Heart left ventricle (tissue), 16 donors: ENCODE measurements around the gene PARP3. TPM values are rescaled to one million over a fixed set of nuclear protein-coding genes. Genes with fewer than 3 reads are reported as not detected.

Experiments used
- ATAC-seq, 4 donors: fragments of 200-7000 bp; cut with Tn5 transposase; one replicate each; pipeline ENCODE4 v1.9.1; 2020 to 2022; ENCODE audit warnings: moderate library complexity in 4 of 4, mild to moderate bottlenecking in 3 of 4, moderate number of reproducible peaks in 1 of 4
- DNase-seq, 5 donors: peaks; one replicate each; pipeline ENCODE4 v3.0.0-alpha.2; 2020
- H3K27ac ChIP-seq, 12 donors: fragments of 200-600 bp; sonication (generic) in 4 of 12; one replicate each; pipeline versions ENCODE4 v1.5.0 to v1.8.0; 2016 to 2022; ENCODE audit warnings: mild to moderate bottlenecking in 2 of 12
- H3K27me3 ChIP-seq, 9 donors: fragments of 200-600 bp; sonication (generic) in 2 of 9; one replicate each; pipeline versions ENCODE4 v1.5.1 to v1.8.0; 2016 to 2022; ENCODE audit warnings: mild to moderate bottlenecking in 3 of 9
- H3K36me3 ChIP-seq, 9 donors: fragments of 200-600 bp; sonication (generic) in 2 of 9; one replicate each; pipeline versions ENCODE4 v1.5.0 to v1.8.0; 2018 to 2022; ENCODE audit warnings: mild to moderate bottlenecking in 2 of 9
- H3K4me1 ChIP-seq, 12 donors: fragments of 200-600 bp; sonication (generic) in 4 of 12; one replicate each; pipeline versions ENCODE4 v1.5.0 to v1.8.0; 2016 to 2022; ENCODE audit warnings: mild to moderate bottlenecking in 3 of 12
- H3K4me3 ChIP-seq, 12 donors: fragments of 200-600 bp; sonication (generic) in 4 of 12; one replicate each; pipeline versions ENCODE4 v1.5.0 to v1.8.0; 2017 to 2022; ENCODE audit warnings: mild to moderate bottlenecking in 9 of 12, moderate library complexity in 4 of 12
- H3K9me3 ChIP-seq, 12 donors: fragments of 200-600 bp; sonication (generic) in 4 of 12; one replicate each; pipeline versions ENCODE4 v1.5.0 to v1.8.0; 2016 to 2022; ENCODE audit warnings: mild to moderate bottlenecking in 1 of 12
- POLR2A ChIP-seq, 2 donors: fragments of 450-650 bp; IDR thresholded peaks; one replicate each; pipeline ENCODE4 v1.6.1; 2017; ENCODE audit warnings: antibody characterized with exemption in 2 of 2, mild to moderate bottlenecking in 2 of 2, moderate library complexity in 2 of 2
- WGBS, 4 donors: extraction: QIAGEN DNeasy Blood & Tissue Kit in 2 of 4; methylation state at CpG; one replicate each; pipeline versions ENCODE4 v1.1.5 to v1.1.7; 2013 to 2018; 5-methylcytosine and 5-hydroxymethylcytosine counted together
- intact Hi-C, 10 donors: fragments of 100-400 bp; cut with DNase I; formaldehyde crosslinking; loops; one replicate each; pipeline versions ENCODE4 v1.11.1 to v1.14.2; 2022
- polyA plus RNA-seq, 2 donors: library from polyadenylated mRNA; stranded (reverse); fragments of 200-250 nt; gene quantifications; one replicate each; pipeline ENCODE4 v1.2.3, GENCODE V29; 2013
- total RNA-seq, 9 donors: library from RNA; depleted of rRNA in 2 of 9; stranded (reverse); fragments of >200 nt in 2 of 9; fragmentation: NEBNext Ultra II Directional in 3 of 9; extraction: Animal tissue kit (Norgen Biotek cat#: 25700) in 3 of 9; gene quantifications; one replicate each; pipeline versions ENCODE4 v1.1.0 to v1.2.4, GENCODE V29; 2016 to 2023
- TF ChIP-seq, protein P1 (sequence below), 12 donors: fragments of 200-600 bp; sonication (generic) in 4 of 12; IDR thresholded peaks; one replicate each; pipeline versions ENCODE4 v1.5.0 to v1.8.0; 2018 to 2022; ENCODE audit warnings: antibody characterized with exemption in 12 of 12, mild to moderate bottlenecking in 5 of 12
- donor health status: ischemic (EF 13 %, LVEDD 7.1; RV severe dilation, severe dysfunction).
- donor health status: healthy with polysubstance abuse.
- donor health status: DM: no; HTN: yes; CAD: no.
- donor health status: DM: no; HTN: no; CAD: no.
- donor health status: ischemic (EF 25% LVEDD 6.9; RV normal size, moderate dysfunction).
- donor health status: ischemic (EF 25% LVEDD 5.7; RV mildly dilated, moderate dysfunction).
- donor health status: healthy.
- donor health status: DM: yes; HTN: yes; CAD: no.
- donor health status: ischemic (EF 35%, LVEDD 5.7; RV mildly dilated, moderate dysfunction).
- donor health status: nonischemic (EF 11% LVEDD 7.7; RV severe dilation, severe dysfunction).
- donor health status: DM: yes; HTN: yes; CAD: no.
- donor health status: PGD.
- donor health status: ischemic (EF 29% LVEDD 5.4; RV normal size, mild dysfunction).
- donor health status: nonischemic (EF 23%, LVEDD 6.1; RV moderate dilation, normal function).

The PARP3 gene
- total and polyA plus RNA-seq, 11 donors: 7.0 to 37.5 (median 13.9) TPM

GRCh38 chr3:51950899-51951298 is 8.7 kb downstream of the PARP3 start:
- ATAC-seq (no peak), DNase-seq (peak in 1 of 5 donors; percentile 0)
- Histone ChIP-seq H3K9me3 (no peaks in the 10 kb centered on the region), H3K4me3 (no peak overlapping the region), H3K4me1 (peaks cover 0 to 15% (median 6%) of the 10 kb centered on the region in 12 donors), H3K27ac (no peak overlapping the region), H3K36me3 (peaks cover 0 to 21% (median 9%) of the 10 kb centered on the region in 9 donors), H3K27me3 (peaks cover 0 to 12% (median 0%) of the 10 kb centered on the region in 9 donors)
- WGBS, 4 donors: 89 to 97% (median 91%) methylated on average over 2 of the region's 2 CpGs
- TF ChIP-seq, protein P1, sequence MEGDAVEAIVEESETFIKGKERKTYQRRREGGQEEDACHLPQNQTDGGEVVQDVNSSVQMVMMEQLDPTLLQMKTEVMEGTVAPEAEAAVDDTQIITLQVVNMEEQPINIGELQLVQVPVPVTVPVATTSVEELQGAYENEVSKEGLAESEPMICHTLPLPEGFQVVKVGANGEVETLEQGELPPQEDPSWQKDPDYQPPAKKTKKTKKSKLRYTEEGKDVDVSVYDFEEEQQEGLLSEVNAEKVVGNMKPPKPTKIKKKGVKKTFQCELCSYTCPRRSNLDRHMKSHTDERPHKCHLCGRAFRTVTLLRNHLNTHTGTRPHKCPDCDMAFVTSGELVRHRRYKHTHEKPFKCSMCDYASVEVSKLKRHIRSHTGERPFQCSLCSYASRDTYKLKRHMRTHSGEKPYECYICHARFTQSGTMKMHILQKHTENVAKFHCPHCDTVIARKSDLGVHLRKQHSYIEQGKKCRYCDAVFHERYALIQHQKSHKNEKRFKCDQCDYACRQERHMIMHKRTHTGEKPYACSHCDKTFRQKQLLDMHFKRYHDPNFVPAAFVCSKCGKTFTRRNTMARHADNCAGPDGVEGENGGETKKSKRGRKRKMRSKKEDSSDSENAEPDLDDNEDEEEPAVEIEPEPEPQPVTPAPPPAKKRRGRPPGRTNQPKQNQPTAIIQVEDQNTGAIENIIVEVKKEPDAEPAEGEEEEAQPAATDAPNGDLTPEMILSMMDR (IDR thresholded peaks at IDR 0.05): no peak
- TF ChIP-seq POLR2A (IDR thresholded peaks at IDR 0.05): no peak
- intact Hi-C loops: no loop called here

GRCh38 chr3:51953445-51953844 is 11.3 kb downstream of the PARP3 start:
- no peak overlapping the region for H3K4me3 ChIP-seq
- no peaks in the 10 kb centered on the region for H3K9me3 ChIP-seq
- H3K27me3 ChIP-seq: peaks cover 0 to 21% (median 0%) of the 10 kb centered on the region in 9 donors
- peaks cover 0 to 27% (median 11%) of the 10 kb centered on the region in 12 donors for H3K4me1 ChIP-seq
- peaks cover 0 to 19% (median 10%) of the 10 kb centered on the region in 9 donors for H3K36me3 ChIP-seq
- no peak for TF ChIP-seq POLR2A (IDR thresholded peaks at IDR 0.05)
- TF ChIP-seq, protein P1 (IDR thresholded peaks at IDR 0.05): no peak
- DNase-seq: peak in 1 of 5 donors; percentile 11
- WGBS, 4 donors: 72 to 84% (median 80%) methylated on average over 3 of the region's 3 CpGs
- intact Hi-C loops: no loop called here
- no peak for ATAC-seq
- H3K27ac ChIP-seq: no peak overlapping the region

GRCh38 chr3:51954105-51954504 is 11.9 kb downstream of the PARP3 start:
- DNase-seq: peak in 1 of 5 donors; percentile 8
- no peak for ATAC-seq
- H3K4me3 ChIP-seq: no peak overlapping the region
- no peak for TF ChIP-seq POLR2A (IDR thresholded peaks at IDR 0.05)
- TF ChIP-seq, protein P1 (IDR thresholded peaks at IDR 0.05): no peak
- no peaks in the 10 kb centered on the region for H3K9me3 ChIP-seq
- peaks cover 0 to 21% (median 0%) of the 10 kb centered on the region in 9 donors for H3K27me3 ChIP-seq
- H3K27ac ChIP-seq: no peak overlapping the region
- intact Hi-C loops: no loop called here
- peaks cover 0 to 27% (median 11%) of the 10 kb centered on the region in 12 donors for H3K4me1 ChIP-seq
- H3K36me3 ChIP-seq: peaks cover 0 to 20% (median 8%) of the 10 kb centered on the region in 9 donors
- 77 to 82% (median 80%) methylated on average over 6 of the region's 6 CpGs for WGBS, 4 donors

DNA sequence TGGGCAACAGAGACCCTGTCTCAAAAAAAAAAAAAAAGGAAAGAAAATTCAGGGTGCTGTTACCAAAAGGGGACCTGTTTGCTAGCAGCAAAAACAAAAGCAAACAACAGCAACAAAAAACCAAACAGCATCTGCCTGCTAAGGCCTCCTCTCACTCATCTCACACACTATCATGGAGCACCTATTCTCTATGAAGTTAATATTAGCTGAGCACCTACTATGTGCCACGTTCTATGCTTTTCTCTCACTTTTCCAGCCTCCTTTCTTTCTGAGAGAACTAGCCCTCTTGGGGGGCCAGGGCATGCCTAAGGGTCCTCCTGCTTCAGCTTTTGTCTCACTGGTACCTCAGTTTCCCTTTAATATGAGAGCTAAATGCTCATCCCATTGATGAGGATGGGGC is 12.6 kb downstream of the PARP3 start:
- ATAC-seq: no peak
- no peak for DNase-seq
- H3K36me3 ChIP-seq: peaks cover 0 to 25% (median 12%) of the 10 kb centered on the region in 9 donors
- H3K27ac ChIP-seq: no peak overlapping the region
- no peak overlapping the region for H3K4me3 ChIP-seq
- WGBS, 4 donors: 86 to 98% (median 92%) methylated on average over 1 of the region's 1 CpG
- H3K27me3 ChIP-seq: peaks cover 0 to 21% (median 0%) of the 10 kb centered on the region in 9 donors
- TF ChIP-seq POLR2A (IDR thresholded peaks at IDR 0.05): no peak
- TF ChIP-seq, protein P1 (IDR thresholded peaks at IDR 0.05): no peak
- H3K4me1 ChIP-seq: peaks cover 0 to 27% (median 11%) of the 10 kb centered on the region in 12 donors
- no peaks in the 10 kb centered on the region for H3K9me3 ChIP-seq
- intact Hi-C loops: no loop called here
